ENCODE measurements around the gene C11orf86.

Gene C11orf86

GRCh38 chr11:66970807-66971442 lies 4.2 kb upstream of the C11orf86 start:
- 0 out of 2 replicates have a peak, but pooled peaks cover 7% of the 10 kb centered on the region for H4K20me1 ChIP-seq (ENCODE audit: insufficient read depth, low read length)
- no peak overlapping the region for H2AFZ ChIP-seq (ENCODE audit: low read depth, low read length)
- H3K4me3 ChIP-seq (ENCODE audit: low read depth in 1 of 2, low read length in 2 of 2), result no peak overlapping the region

GRCh38 chr11:66971488-66971887 lies 3.6 kb upstream of the C11orf86 start:
- Histone ChIP-seq H2AFZ (ENCODE audit: low read depth, low read length) (no peak overlapping the region), H3K4me3 (ENCODE audit: low read depth in 1 of 2, low read length in 2 of 2) (no peak overlapping the region), H3K36me3 (ENCODE audit: insufficient read depth, low read length) (no peaks in the 10 kb centered on the region), H3K9ac (ENCODE audit: low read depth, low read length) (no peak overlapping the region), H3K9me3 (ENCODE audit: insufficient read depth, low read length, severe bottlenecking) (no peaks in the 10 kb centered on the region), H3K4me2 (ENCODE audit: insufficient read depth, low read length) (no peak overlapping the region), H4K20me1 (ENCODE audit: insufficient read depth, low read length) (peaks cover 7% of the 10 kb centered on the region; the same call in 1 of the 2 replicates), H3K79me2 (ENCODE audit: insufficient read depth, low read length) (no peaks in the 10 kb centered on the region), H3K27me3 (ENCODE audit: insufficient read depth, low read length, poor library complexity) (no peaks in the 10 kb centered on the region), H3K27ac (ENCODE audit: low read length) (no peak overlapping the region), H3K4me1 (ENCODE audit: insufficient read depth, low read length) (0 out of 2 replicates have a peak, but pooled peaks cover 3% of the 10 kb centered on the region)
- ATAC-seq (ENCODE audit: insufficient read depth, low read depth), result no peak
- TF ChIP-seq EZH2 (IDR thresholded peaks at IDR 0.05; ENCODE audit: borderline replicate concordance, low read depth, low read length, severe bottlenecking) (no peak), CTCF (IDR thresholded peaks at IDR 0.05; ENCODE audit: borderline replicate concordance, extremely low read depth, low read length, poor library complexity, severe bottlenecking) (no peak)
- DNase-seq, result no peak

More at GRCh38 chr11:66970807-66971442, 4.2 kb upstream of the C11orf86 start:
- Histone ChIP-seq H3K4me1 (ENCODE audit: insufficient read depth, low read length) (0 out of 2 replicates have a peak, but pooled peaks cover 3% of the 10 kb centered on the region), H3K27ac (ENCODE audit: low read length) (no peak overlapping the region), H3K9ac (ENCODE audit: low read depth, low read length) (no peak overlapping the region), H3K4me2 (ENCODE audit: insufficient read depth, low read length) (no peak overlapping the region), H3K79me2 (ENCODE audit: insufficient read depth, low read length) (no peaks in the 10 kb centered on the region), H3K9me3 (ENCODE audit: insufficient read depth, low read length, severe bottlenecking) (no peaks in the 10 kb centered on the region), H3K36me3 (ENCODE audit: insufficient read depth, low read length) (no peaks in the 10 kb centered on the region), H3K27me3 (ENCODE audit: insufficient read depth, low read length, poor library complexity) (no peaks in the 10 kb centered on the region)
- DNase-seq (no peak), ATAC-seq (ENCODE audit: insufficient read depth, low read depth) (no peak)
- TF ChIP-seq CTCF (IDR thresholded peaks at IDR 0.05; ENCODE audit: borderline replicate concordance, extremely low read depth, low read length, poor library complexity, severe bottlenecking), result no peak
- no peak for TF ChIP-seq EZH2 (IDR thresholded peaks at IDR 0.05; ENCODE audit: borderline replicate concordance, low read depth, low read length, severe bottlenecking)

- Histone ChIP-seq H3K27me3 (ENCODE audit: insufficient read depth, low read length, poor library complexity) (no peaks in the 10 kb centered on the region), H3K36me3 (ENCODE audit: insufficient read depth, low read length) (no peaks in the 10 kb centered on the region), H3K9me3 (ENCODE audit: insufficient read depth, low read length, severe bottlenecking) (no peaks in the 10 kb centered on the region), H4K20me1 (ENCODE audit: insufficient read depth, low read length) (peaks cover 7% of the 10 kb centered on the region; the same call in 1 of the 2 replicates), H3K4me3 (ENCODE audit: low read depth in 1 of 2, low read length in 2 of 2) (no peak overlapping the region), H3K27ac (ENCODE audit: low read length) (no peak overlapping the region), H3K4me2 (ENCODE audit: insufficient read depth, low read length) (no peak overlapping the region), H3K79me2 (ENCODE audit: insufficient read depth, low read length) (no peaks in the 10 kb centered on the region), H3K9ac (ENCODE audit: low read depth, low read length) (no peak overlapping the region), H2AFZ (ENCODE audit: low read depth, low read length) (no peak overlapping the region), H3K4me1 (ENCODE audit: insufficient read depth, low read length) (no peaks in the 10 kb centered on the region)
- ATAC-seq (ENCODE audit: insufficient read depth, low read depth) (no peak), DNase-seq (no peak)
- TF ChIP-seq CTCF (IDR thresholded peaks at IDR 0.05; ENCODE audit: borderline replicate concordance, extremely low read depth, low read length, poor library complexity, severe bottlenecking) (no peak), EZH2 (IDR thresholded peaks at IDR 0.05; ENCODE audit: borderline replicate concordance, low read depth, low read length, severe bottlenecking) (no peak)
These were observed 1.0 kb upstream of the C11orf86 start for GRCh38 chr11:66973956-66974580.
